Epithelial cell of proximal tubule (primary cell): ENCODE data around the gene ITPK1. TPM values are rescaled to one million over a fixed set of nuclear protein-coding genes. Genes with fewer than 3 reads are reported as not detected.

Source experiments
- DNase-seq: peaks from one replicate; pipeline ENCODE4 v3.0.0-alpha.2; 2011; ENCODE audit warnings: low read depth
- H3K4me3 ChIP-seq: 2 replicates; pipeline ENCODE4 v1.5.1; 2011; ENCODE audit warnings: low read depth, mild to moderate bottlenecking, low read length
- CTCF ChIP-seq: conservative IDR thresholded peaks from 2 replicates; pipeline ENCODE4 v1.5.1; 2012; ENCODE audit warnings: low read depth, mild to moderate bottlenecking, low read length
- total RNA-seq: library from RNA; depleted of rRNA; stranded (reverse); fragments of >200 nt; gene quantifications from 2 replicates; pipeline ENCODE4 v1.2.3, GENCODE V29; 2015

The ITPK1 gene
- total RNA-seq, 1 donor from 2014 or later = 22.7 TPM

GRCh38 chr14:93059260-93059659 lies 56.5 kb downstream of the ITPK1 start:
- DNase-seq = no peak
- no peak overlapping the region for H3K4me3 ChIP-seq
- no peak for TF ChIP-seq CTCF

- no peak for DNase-seq
- H3K4me3 ChIP-seq = no peak overlapping the region
- TF ChIP-seq CTCF = no peak
Measured at GRCh38 chr14:93057586-93058280, 58.0 kb downstream of the ITPK1 start.

- no peak for TF ChIP-seq CTCF
- no peak overlapping the region for H3K4me3 ChIP-seq
Measured at GRCh38 chr14:93056840-93057585, 58.7 kb downstream of the ITPK1 start.

GRCh38 chr14:93056166-93056839 lies 59.4 kb downstream of the ITPK1 start:
- H3K4me3 ChIP-seq = no peak overlapping the region
- no peak for DNase-seq
- TF ChIP-seq CTCF = no peak

More at GRCh38 chr14:93056840-93057585, 58.7 kb downstream of the ITPK1 start:
- DNase-seq = no peak

GRCh38 chr14:93055651-93056115 lies 60.0 kb downstream of the ITPK1 start:
- TF ChIP-seq CTCF = no peak
- DNase-seq = no peak
- H3K4me3 ChIP-seq = no peak overlapping the region

- TF ChIP-seq CTCF = no peak
- DNase-seq = no peak
Measured at GRCh38 chr14:93054876-93055275, 60.8 kb downstream of the ITPK1 start.

More at GRCh38 chr14:93054876-93055275, 60.8 kb downstream of the ITPK1 start:
- H3K4me3 ChIP-seq = no peak overlapping the region
